KOPT-K1 (cell line): Measurements from ENCODE around the gene DNAH2.

Experiments
- H3K27ac ChIP-seq: fragments of 200-600 bp; sonication (generic); 2 replicates; pipeline ENCODE4 v1.5.1; 2016; ENCODE audit warnings: antibody characterized with exemption, mild to moderate bottlenecking, low read depth, low read length; ENCODE audit not compliant: poor library complexity, severe bottlenecking
- H3K36me3 ChIP-seq: fragments of 200-600 bp; sonication (generic); 2 replicates; pipeline ENCODE4 v1.5.1; 2017; ENCODE audit warnings: antibody characterized with exemption, mild to moderate bottlenecking, low read length, moderate library complexity; ENCODE audit not compliant: insufficient read depth
- H3K9me3 ChIP-seq: fragments of 200-600 bp; sonication (generic); 2 replicates; pipeline ENCODE4 v1.5.1; 2017; ENCODE audit warnings: antibody characterized with exemption, low read length, mild to moderate bottlenecking; ENCODE audit not compliant: insufficient read depth, poor library complexity, severe bottlenecking

DNAH2 gene, protein sequence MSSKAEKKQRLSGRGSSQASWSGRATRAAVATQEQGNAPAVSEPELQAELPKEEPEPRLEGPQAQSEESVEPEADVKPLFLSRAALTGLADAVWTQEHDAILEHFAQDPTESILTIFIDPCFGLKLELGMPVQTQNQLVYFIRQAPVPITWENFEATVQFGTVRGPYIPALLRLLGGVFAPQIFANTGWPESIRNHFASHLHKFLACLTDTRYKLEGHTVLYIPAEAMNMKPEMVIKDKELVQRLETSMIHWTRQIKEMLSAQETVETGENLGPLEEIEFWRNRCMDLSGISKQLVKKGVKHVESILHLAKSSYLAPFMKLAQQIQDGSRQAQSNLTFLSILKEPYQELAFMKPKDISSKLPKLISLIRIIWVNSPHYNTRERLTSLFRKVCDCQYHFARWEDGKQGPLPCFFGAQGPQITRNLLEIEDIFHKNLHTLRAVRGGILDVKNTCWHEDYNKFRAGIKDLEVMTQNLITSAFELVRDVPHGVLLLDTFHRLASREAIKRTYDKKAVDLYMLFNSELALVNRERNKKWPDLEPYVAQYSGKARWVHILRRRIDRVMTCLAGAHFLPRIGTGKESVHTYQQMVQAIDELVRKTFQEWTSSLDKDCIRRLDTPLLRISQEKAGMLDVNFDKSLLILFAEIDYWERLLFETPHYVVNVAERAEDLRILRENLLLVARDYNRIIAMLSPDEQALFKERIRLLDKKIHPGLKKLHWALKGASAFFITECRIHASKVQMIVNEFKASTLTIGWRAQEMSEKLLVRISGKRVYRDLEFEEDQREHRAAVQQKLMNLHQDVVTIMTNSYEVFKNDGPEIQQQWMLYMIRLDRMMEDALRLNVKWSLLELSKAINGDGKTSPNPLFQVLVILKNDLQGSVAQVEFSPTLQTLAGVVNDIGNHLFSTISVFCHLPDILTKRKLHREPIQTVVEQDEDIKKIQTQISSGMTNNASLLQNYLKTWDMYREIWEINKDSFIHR (N-terminal part only)

GRCh38 chr17:7716901-7717755 is at the start of gene DNAH2:
Gene DNAH2, plus strand, starts transcription at chr17:7717744. Its CDS starts 1,991 bp downstream, at chr17:7719735.
- Histone ChIP-seq H3K27ac (no peak within 1 kb of the TSS), H3K36me3 (no peaks in the 10 kb centered on the region), H3K9me3 (no peaks in the 10 kb centered on the region)

GRCh38 chr17:7668482-7668881 is 49.1 kb upstream of the DNAH2 start:
- no peak overlapping the region for H3K27ac ChIP-seq
- peaks cover 3% of the 10 kb centered on the region for H3K9me3 ChIP-seq
- H3K36me3 ChIP-seq: peaks cover 76% of the 10 kb centered on the region

DNA sequence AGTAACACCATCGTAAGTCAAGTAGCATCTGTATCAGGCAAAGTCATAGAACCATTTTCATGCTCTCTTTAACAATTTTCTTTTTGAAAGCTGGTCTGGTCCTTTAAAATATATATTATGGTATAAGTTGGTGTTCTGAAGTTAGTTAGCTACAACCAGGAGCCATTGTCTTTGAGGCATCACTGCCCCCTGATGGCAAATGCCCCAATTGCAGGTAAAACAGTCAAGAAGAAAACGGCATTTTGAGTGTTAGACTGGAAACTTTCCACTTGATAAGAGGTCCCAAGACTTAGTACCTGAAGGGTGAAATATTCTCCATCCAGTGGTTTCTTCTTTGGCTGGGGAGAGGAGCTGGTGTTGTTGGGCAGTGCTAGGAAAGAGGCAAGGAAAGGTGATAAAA is 44.3 kb upstream of the DNAH2 start:
- H3K9me3 ChIP-seq: peaks cover 9% of the 10 kb centered on the region
- no peak overlapping the region for H3K27ac ChIP-seq
- peaks cover 97% of the 10 kb centered on the region for H3K36me3 ChIP-seq

- H3K9me3 ChIP-seq: peaks cover 9% of the 10 kb centered on the region
- no peak overlapping the region for H3K27ac ChIP-seq
- H3K36me3 ChIP-seq: peaks cover 80% of the 10 kb centered on the region
Observed at GRCh38 chr17:7674934-7675333, 42.6 kb upstream of the DNAH2 start.

DNA sequence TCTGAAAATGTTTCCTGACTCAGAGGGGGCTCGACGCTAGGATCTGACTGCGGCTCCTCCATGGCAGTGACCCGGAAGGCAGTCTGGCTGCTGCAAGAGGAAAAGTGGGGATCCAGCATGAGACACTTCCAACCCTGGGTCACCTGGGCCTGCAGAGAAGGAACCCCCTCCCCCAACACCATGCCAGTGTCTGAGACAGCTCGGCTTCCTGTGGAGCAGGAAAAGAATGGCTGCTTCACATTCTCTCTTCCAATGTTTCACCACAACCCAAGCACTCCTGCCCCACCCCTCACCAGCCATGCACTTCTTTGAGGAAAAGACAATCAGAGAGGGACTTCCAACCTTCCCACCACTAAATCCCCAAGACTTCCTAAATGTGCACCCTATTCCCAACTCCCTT is 41.0 kb upstream of the DNAH2 start:
- H3K9me3 ChIP-seq: peaks cover 9% of the 10 kb centered on the region
- H3K36me3 ChIP-seq: peaks cover 64% of the 10 kb centered on the region
- no peak overlapping the region for H3K27ac ChIP-seq

DNA sequence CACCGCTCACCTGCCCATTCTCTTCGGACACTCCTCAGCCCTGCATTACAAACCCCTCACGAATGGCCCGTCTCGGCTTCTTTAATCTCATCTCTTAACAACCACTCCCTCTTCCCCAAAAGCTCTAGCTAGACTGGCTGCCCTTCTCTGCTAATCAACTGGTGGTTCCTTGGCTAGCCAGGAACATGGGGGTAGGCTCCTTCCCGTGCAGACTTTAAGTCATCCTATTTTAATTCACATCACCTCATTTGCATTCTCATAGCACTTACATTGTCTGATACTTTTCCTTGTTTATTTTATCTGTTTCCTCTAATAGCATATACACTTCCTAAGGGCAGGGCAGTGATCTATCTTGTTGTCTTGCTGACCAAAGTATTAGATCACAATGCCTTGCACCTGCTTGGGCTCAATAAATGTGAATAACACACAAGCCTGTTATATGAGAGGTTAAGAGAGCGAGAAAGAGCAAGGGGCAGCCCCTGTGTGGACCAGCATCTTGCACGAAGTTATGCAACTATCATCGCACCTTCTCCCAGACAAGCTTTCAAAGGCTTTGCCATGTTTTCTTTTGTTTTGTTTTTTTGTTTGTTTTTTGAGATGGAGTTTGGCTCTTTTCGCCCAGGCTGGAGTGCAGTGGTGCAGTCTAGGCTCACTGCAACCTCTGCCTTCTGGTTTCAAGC is 40.0 kb upstream of the DNAH2 start:
- Histone ChIP-seq H3K27ac (no peak overlapping the region), H3K9me3 (peaks cover 9% of the 10 kb centered on the region), H3K36me3 (peaks cover 60% of the 10 kb centered on the region)

DNA sequence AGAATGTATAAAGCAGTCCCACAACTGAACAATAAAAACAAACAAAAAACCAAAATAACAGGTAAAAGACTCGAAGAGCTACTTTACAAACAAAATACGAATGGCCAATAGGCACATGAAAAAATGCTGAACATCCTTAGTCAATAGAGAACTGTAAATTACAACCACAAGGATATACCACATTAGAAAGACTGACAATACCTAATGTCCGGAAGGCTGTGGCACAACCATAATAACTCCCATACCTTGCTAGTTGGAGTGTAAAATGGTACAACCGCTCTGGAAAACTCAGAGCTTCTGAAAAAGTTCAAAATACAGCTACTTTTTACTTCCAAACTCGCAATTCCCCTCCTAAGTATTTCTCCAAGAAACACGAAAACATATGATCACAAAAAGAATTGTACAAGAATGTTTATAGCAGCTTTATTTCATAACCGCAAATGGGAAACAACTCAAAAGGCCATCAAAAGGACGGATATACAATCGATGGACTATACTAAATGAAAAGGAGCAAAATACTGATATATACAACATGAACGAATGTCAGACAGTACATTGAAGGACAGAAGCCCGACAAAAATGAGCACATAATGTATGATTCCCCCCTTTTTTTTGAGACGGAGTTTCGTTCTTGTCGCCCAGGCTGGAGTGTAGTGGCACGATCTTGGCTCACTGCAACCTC is 32.6 kb upstream of the DNAH2 start:
- peaks cover 35% of the 10 kb centered on the region for H3K36me3 ChIP-seq
- H3K27ac ChIP-seq: peak overlapping the region; percentile 95
- H3K9me3 ChIP-seq: no peaks in the 10 kb centered on the region

DNA sequence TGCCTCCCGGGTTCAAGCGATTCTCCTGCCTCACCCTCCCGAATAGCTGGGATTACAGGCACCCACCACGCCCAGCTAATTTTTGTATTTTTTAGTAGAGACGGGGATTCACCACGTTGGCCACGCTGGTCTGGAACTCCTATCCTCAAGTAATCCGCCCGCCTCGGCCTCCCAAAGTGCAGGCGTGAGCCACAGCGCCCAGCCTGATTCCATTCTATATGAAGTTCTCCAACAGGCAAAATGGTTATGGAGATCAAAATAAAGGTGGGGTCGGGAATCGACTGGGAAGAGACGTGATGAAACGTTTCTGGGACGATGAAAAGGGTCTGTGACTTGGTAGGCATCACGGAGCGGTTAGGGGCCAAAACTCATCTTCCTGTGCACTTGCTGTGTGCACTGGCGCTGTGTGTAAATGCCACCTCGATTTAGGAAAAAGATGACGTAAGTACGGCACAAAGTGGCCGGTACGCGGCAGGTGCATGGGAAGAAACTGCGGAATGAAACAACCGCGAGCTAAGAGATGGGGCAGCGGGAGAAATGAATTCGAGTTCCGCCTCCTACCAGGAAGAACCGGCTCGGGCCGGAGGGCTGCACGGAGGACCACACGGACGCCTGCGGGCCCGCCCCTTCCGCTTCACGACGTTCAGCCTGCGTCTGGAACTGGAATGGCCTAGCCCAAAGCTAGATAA is 31.9 kb upstream of the DNAH2 start:
- H3K27ac ChIP-seq: peak overlapping the region; percentile 95
- peaks cover 42% of the 10 kb centered on the region for H3K36me3 ChIP-seq
- H3K9me3 ChIP-seq: no peaks in the 10 kb centered on the region

DNA sequence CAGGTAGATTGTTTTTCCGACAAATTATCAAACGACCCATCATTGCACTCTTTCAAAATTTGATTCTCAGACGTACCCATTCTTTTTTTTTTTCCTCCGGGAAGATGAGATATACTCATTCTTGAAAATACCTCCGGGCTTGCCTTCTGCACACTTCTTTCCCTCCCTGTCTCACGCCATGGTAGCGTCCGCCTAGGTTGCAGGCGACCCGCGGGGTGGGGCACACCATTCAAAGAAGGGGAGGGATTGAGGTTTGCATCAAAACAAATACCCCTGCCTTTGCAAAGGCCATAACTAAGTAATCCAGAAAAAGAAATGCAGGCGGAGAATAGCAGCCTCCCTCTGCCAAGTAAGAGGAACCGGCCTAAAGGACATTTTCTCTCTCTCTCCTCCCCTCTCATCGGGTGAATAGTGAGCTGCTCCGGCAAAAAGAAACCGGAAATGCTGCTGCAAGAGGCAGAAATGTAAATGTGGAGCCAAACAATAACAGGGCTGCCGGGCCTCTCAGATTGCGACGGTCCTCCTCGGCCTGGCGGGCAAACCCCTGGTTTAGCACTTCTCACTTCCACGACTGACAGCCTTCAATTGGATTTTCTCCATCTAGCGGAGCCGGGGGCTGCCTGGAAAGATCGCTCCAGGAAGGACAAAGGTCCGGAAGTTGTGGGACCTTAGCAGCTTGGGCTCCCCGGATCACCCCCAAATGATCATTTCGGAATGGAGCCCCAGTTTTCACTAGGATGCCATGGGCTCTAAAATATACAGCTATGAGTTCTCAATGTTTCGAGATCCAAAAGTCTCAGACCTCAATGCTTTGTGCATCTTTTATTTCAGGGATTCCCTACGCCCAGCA is 31.1 kb upstream of the DNAH2 start:
- Histone ChIP-seq H3K9me3 (no peaks in the 10 kb centered on the region), H3K36me3 (peaks cover 42% of the 10 kb centered on the region), H3K27ac (peak overlapping the region; percentile 95)

DNA sequence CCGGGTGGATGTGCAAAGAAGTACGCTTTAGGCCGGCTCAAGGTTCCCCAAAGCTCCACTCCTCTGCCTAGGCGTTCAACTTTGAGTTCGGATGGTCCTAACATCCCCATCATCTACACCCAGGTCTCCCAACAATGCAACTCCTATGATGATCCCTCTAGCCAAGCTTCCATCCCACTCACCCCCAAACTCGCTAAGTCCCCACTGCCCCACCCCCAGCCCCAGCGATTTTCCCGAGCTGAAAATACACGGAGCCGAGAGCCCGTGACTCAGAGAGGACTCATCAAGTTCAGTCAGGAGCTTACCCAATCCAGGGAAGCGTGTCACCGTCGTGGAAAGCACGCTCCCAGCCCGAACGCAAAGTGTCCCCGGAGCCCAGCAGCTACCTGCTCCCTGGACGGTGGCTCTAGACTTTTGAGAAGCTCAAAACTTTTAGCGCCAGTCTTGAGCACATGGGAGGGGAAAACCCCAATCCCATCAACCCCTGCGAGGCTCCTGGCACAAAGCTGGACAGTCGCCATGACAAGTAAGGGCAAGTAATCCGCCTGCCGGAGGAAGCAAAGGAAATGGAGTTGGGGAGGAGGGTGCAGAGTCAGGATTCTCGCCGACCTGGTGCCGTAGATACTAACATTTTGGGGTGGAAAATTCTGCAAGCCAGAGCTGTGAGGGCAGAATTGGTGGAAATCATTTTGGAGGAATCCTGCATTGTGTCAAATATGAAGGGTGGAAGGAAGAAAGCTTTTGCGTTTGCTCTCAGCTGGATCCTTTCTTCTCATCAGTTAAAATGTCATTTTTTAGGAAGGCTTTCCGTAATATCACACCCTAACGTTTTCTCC is 30.3 kb upstream of the DNAH2 start, which contains the start of gene TP53:
TSS of gene TP53 (minus strand) at position 419 of the 836 bp plus-strand sequence. CDS start 10,896 bp downstream, outside the sequence.
- Histone ChIP-seq H3K36me3 (peaks cover 39% of the 10 kb centered on the region), H3K9me3 (no peaks in the 10 kb centered on the region), H3K27ac (peak within 1 kb of the TSS; percentile 95)

- Histone ChIP-seq H3K27ac (peak within 1 kb of the TSS; percentile 95), H3K9me3 (no peaks in the 10 kb centered on the region), H3K36me3 (peaks cover 37% of the 10 kb centered on the region)
Observed at GRCh38 chr17:7687908-7688807, 29.4 kb upstream of the DNAH2 start, which contains the start of gene WRAP53. Gene WRAP53, plus strand, starts transcription at chr17:7688477. Its CDS starts 172 bp downstream, at chr17:7688649.
